Mammary epithelial cell (primary cell): Measurements from ENCODE around the gene CACNG4.

Source experiments
- CTCF ChIP-seq, 2 donors: IDR thresholded peaks in 1 of 2; conservative IDR thresholded peaks in 1 of 2; 2 replicates each; pipeline ENCODE4 v1.5.1; 2011 to 2012; ENCODE audit warnings: inconsistent platforms in 2 of 2, low read length in 2 of 2, mild to moderate bottlenecking in 2 of 2, control low read depth in 1 of 2, low read depth in 1 of 2; ENCODE audit not compliant: insufficient read depth in 1 of 2; ENCODE audit errors: extremely low read depth in 1 of 2
- EZH2 ChIP-seq: IDR thresholded peaks from 2 replicates; pipeline ENCODE4 v1.6.1; 2012; ENCODE audit warnings: low read length, inconsistent platforms, borderline replicate concordance

- TF ChIP-seq EZH2: no peak
- TF ChIP-seq CTCF (conservative IDR thresholded peaks at IDR 0.05 in 1 of 2, IDR thresholded peaks at IDR 0.05 in 1 of 2; ENCODE audit: extremely low read depth in 1 of 2, insufficient read depth in 1 of 2, low read depth in 1 of 2, low read length in 2 of 2): no peak
Measured at GRCh38 chr17:67067571-67068482, 103.3 kb downstream of the CACNG4 start.
